Activated CD4-positive, alpha-beta T cell treated with anti-CD3 and anti-CD28 coated beads, Interleukin-2, Interleukin-6, amounts not matched to agents 100 ng/mL and 50 ng/mL, durations not matched to agents 16 hours and 8 hours (primary cell): Measurements from ENCODE around the gene CDK11B.
"Not testable (repeated sequence)": the region's sequence is repeated elsewhere in the genome, so short reads cannot be mapped to it uniquely, and the experiment has no call there.

ENCODE experiments used
- DNase-seq: peaks from one replicate; pipeline ENCODE4 v3.0.0-alpha.2; 2020

CDK11B gene

DNA sequence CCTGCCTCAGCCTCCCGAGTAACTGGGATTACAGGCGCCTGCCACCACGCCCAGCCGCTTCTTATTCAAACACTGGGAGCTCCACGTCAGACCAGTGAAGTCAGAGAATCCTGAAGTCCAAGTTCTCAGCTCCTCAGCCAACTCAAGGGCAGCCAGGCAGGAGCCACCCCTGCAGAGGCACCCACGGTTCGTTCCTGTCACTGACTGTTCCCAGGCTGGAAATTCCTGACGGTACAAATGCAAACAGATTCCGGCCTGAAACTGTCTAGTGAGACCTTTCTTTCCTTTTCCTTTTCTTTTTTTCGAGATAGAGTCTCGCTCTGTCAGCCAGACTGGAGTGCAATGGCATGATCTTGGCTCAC, 22.1 kb upstream of the CDK11B start:
- DNase-seq: no peak

- DNase-seq: no peak
These were observed 21.5 kb upstream of the CDK11B start for GRCh38 chr1:1680031-1680911.

- peak; percentile 72 for DNase-seq
These were observed 20.0 kb upstream of the CDK11B start for GRCh38 chr1:1678581-1679380.

DNA sequence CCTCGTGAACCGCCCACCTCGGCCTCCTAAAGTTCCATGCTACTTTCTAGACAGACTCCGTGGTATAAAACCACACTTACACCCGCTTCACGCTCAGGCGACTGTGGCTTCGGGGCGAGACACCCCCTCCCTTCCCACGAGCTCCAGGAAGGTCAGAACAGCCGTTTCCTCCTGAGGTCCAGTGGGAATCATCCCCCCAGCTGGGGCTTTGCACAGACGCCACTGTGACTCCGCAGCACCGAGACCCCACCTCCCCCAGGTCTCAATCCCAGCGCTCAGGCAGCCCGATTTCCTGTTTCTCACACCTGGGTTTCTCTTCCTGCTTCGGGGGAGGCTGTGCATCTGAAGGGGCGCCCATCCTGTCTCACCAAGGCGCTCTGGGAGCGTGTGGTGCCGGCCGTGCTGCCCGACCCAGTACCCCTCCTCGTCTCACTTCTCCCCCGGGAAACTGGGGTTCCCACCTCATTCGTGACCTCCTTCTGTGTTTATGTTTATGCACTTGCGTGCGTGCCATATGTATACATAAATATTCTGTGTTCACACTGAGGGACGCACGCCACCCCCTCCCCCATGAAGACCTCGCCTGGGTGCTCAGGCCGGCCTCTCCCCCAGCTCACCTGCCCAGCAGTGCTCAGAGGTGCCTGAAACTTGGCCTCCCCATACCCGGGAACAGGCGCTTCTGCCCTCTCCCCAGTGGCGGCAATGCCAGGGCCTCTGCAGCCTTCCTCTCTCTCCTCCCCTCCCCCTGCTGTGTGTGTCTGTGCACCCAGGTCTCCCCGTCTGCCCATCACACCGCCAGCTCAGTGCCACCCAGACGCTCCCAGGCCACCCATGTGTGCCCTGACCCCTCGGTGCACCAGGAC, 19.1 kb upstream of the CDK11B start:
- DNase-seq: peak; percentile 49

GRCh38 chr1:1676087-1676486, 17.3 kb upstream of the CDK11B start:
- DNase-seq: not testable (repeated sequence)

DNA sequence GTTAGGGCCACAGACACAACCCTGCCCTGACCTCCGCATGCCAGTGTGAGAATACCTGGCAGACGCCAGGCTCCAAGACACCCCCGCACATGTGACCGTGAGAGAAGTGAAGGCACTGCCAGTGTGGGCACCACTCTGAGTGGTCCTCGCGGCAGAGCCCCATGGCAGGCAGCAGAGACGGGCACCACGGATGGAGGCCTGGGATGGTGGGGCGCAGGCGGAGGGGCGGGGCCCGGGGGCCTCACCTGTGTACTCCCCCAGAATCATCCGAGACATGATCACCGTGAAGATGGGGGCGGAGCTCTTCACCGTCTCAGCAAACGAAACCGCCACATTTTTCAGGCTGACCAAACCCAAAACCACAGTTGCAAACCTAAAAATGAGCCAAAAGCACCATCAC, 16.4 kb upstream of the CDK11B start:
- not testable (repeated sequence) for DNase-seq

GRCh38 chr1:1674806-1675205, 16.0 kb upstream of the CDK11B start:
- DNase-seq: not testable (repeated sequence)

GRCh38 chr1:1672181-1672965, 13.6 kb upstream of the CDK11B start:
- DNase-seq: no peak

DNA sequence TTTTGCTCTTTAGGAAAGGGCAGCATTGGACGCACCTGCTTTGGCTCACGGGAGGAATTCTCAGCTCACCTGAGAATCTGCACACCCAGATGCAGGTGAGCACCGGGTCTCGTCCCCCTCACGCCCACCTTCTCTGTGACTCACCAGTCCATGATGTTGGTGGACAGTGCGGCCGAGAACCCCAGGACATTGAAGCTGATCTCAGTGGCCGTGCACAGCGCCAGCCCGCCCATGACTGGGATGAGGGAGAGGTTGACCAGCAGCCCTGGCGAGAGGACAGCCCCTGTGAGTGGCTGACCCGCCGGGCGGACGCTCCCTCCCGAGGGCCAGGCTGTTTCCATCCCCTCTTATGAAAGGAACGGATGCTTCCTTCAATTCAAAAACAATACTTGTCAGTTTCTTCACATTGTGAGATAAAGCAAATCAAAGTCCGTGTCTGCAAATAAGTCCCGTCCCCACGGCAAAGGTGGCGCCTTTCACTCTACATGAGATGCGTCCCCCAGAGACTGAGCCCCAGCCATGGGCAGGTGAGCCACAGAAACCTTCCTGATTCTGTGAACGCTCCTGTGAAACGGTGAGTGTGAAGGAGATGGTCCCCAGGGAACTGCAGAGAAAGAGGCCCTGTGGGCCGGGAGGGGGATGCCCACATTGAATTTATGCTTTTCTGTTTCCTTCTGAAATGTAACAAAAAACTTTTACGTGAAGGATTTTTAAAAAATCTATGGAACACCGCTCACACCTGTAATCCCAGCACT, 12.7 kb upstream of the CDK11B start:
- DNase-seq: no peak

GRCh38 chr1:1670866-1671265, 12.1 kb upstream of the CDK11B start:
- no peak for DNase-seq

- no peak for DNase-seq
These were observed 10.9 kb upstream of the CDK11B start for GRCh38 chr1:1669468-1670440.

DNA sequence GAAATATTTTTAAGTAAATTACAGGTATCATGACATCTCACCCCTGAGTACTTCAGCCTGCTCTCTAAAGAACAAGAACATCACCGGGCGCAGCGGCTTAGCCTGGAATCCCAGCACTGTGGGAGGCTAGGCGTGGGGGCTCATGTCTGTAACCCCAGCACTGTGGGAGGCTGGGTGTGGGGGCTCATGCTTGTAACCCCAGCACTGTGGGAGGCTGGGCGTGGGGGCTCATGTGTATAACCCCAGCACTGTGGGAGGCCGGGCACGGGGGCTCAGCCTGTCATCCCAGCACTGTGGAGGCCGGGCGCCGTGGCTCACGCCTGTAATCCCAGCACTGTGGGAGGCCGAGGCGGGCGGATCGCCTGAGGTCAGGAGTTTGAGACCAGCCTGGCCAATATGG, 7.7 kb upstream of the CDK11B start:
- no peak for DNase-seq

DNA sequence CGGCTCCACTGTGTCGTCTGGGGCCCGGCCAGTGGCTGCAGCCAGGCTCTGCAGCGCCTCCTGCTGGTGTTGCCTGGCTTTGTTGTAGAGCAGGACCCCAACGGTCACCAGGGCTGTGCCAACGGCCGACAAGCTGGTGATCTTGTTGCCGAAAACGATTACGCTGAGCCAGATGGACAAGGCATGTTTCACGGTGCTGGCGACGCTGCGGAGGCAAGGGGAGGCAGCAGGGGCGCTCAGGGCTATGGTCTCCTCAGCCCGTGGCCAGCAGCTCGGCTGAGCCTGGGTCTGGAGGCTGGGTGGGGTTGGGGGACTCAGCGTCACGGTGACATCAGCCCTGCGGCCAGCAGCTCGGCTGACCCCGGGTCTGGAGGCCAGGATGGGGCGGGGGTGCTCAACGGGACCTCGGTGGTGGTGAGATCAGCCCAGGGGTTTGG, 7.0 kb upstream of the CDK11B start:
- DNase-seq: peak; percentile 36

DNA sequence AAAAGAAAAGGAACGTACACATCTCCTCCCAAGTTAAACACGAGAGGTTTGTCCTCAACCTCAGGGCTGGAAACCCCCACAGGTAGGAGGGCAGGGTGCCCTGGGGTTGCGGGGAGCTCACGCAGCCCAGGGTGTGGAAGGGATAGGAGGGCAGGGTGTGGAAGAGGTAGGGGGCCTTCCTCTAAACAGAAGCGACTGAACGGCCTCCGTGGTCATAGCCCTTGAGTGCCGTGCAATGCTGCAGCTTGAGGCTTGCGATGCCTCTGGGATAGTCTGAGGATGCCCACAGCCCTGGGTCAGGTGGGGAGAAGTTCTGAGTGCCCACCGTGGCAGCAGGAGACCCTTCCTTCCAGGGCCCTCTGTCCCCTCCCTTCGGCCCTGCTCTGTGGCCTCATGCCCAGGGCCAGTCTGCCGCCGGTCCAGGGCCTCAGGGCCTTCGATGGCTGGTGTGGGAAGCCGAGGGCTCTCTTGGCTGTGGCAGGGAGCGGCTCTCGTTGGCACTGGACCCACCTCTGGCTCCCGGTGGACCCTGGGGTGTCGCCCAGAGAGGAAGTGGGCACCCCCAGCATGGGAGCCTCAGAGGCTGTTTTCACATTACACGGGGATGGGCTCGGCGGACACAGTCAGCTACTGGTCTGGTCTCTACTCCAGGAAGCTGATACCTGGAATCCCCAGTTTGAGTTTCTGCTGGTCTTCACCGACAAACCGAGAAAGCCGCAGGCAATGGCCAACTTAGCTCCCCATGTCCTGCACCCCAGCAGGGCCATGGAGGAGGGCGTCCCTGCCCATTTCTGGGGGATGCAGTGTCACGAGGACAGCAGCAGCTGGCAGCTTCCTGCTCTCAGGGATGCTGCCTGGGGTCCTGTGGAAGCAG, 6.4 kb upstream of the CDK11B start:
- no peak for DNase-seq

- DNase-seq: not testable (repeated sequence)
These were observed 5.5 kb upstream of the CDK11B start for GRCh38 chr1:1664318-1664717.

DNA sequence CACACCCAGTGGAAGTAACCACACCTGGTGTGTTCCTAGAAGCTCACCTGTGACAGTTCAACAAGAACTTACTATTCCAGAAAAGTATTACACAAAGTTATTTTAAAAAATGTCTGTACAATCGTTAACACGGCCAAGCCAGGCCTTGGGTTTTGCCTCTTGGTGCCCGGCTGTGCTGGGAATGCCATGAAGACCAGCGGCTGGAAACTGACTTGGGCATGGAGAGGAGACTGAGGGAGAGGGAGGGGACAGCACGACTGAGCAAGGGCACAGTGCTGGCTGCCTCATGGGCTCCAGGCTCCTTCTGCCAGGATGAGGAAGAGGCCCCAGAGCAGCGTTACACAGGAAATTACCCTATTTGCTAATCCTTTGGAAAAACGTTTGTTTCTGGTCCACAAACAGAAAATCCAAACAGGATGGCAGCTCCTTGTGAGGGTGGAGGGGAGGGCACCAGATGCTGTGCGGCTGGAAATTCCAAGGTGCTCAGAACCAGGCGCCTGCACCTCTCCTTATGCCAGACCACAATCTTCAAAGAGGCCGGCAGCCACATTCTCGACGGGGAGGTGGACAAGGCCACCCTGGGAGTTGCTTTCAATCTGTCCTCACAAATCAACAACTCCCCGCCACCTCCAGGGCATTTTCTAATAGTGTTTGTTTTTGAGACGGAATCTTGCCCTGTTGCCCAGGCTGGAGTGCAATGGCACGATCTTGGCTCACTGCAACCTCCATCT, 4.2 kb upstream of the CDK11B start:
- not testable (repeated sequence) for DNase-seq

DNA sequence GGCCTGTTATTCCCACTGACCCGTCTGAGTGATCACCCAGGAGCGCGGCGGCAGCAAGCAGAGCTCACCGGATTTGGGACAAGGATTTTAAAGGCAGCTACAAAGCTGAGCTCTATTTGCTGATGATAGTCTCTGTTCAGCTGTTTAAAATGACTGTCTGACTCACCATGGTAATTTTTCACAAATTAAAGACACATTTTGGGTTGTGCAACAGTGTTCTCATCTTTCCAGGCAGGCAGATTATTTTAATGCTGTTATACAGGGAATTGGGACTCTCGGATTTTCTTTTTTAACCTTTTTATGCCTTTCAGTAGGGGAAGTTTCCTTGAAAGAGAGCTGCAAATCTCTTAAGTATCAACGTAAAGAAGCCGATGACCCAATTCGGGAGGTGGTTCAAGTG, 3.6 kb upstream of the CDK11B start:
- DNase-seq: not testable (repeated sequence)

GRCh38 chr1:1648265-1648664, 10.5 kb downstream of the CDK11B start:
- not testable (repeated sequence) for DNase-seq
